BE2C (cell line): ENCODE measurements around the gene ZNF813.

Experiments
- DNase-seq: peaks from one replicate; pipeline ENCODE4 v3.0.0-alpha.2; 2020
- H3K27me3 ChIP-seq: fragments of 250-450 bp; sonication (Bioruptor Pico); 2 replicates; pipeline ENCODE4 v1.5.1; 2020; ENCODE audit warnings: mild to moderate bottlenecking
- H3K36me3 ChIP-seq: fragments of 250-450 bp; sonication (Bioruptor Pico); 2 replicates; pipeline ENCODE4 v1.5.1; 2020; ENCODE audit warnings: mild to moderate bottlenecking
- H3K4me1 ChIP-seq: fragments of 250-450 bp; sonication (Bioruptor Pico); 2 replicates; pipeline ENCODE4 v1.5.1; 2020
- H3K4me3 ChIP-seq: 2 replicates; pipeline ENCODE4 v1.5.1; 2011; ENCODE audit warnings: low read depth, low read length
- H3K9me3 ChIP-seq: fragments of 250-450 bp; sonication (Bioruptor Pico); 2 replicates; pipeline ENCODE4 v1.5.1; 2020
- TF ChIP-seq, protein P1 (sequence below): IDR thresholded peaks from 2 replicates; pipeline ENCODE4 v1.5.1; 2012; ENCODE audit warnings: mild to moderate bottlenecking, low read depth, low read length

ZNF813 gene

DNA sequence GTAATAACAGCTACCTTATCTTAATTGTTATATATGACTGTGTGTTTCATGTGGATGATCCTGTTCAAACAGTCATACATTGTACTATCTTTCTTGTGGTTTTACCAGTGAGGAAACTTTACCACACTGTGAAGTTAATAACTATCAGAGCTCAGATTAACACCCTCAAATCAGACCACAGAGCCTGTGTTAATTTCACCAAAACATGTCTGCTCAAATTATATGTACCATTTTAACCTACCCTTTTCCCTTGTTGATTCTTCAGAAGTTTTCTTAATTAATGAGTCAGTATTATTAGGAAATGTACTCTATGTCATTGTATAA is 68.7 kb downstream of the ZNF813 start:
- Histone ChIP-seq H3K4me1 (no peaks in the 10 kb centered on the region), H3K9me3 (no peaks in the 10 kb centered on the region), H3K36me3 (peaks cover 5% of the 10 kb centered on the region; the same call in 1 of the 2 replicates), H3K4me3 (no peak overlapping the region), H3K27me3 (no peaks in the 10 kb centered on the region)
- no peak for DNase-seq
- TF ChIP-seq, protein P1, sequence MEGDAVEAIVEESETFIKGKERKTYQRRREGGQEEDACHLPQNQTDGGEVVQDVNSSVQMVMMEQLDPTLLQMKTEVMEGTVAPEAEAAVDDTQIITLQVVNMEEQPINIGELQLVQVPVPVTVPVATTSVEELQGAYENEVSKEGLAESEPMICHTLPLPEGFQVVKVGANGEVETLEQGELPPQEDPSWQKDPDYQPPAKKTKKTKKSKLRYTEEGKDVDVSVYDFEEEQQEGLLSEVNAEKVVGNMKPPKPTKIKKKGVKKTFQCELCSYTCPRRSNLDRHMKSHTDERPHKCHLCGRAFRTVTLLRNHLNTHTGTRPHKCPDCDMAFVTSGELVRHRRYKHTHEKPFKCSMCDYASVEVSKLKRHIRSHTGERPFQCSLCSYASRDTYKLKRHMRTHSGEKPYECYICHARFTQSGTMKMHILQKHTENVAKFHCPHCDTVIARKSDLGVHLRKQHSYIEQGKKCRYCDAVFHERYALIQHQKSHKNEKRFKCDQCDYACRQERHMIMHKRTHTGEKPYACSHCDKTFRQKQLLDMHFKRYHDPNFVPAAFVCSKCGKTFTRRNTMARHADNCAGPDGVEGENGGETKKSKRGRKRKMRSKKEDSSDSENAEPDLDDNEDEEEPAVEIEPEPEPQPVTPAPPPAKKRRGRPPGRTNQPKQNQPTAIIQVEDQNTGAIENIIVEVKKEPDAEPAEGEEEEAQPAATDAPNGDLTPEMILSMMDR: no peak

DNA sequence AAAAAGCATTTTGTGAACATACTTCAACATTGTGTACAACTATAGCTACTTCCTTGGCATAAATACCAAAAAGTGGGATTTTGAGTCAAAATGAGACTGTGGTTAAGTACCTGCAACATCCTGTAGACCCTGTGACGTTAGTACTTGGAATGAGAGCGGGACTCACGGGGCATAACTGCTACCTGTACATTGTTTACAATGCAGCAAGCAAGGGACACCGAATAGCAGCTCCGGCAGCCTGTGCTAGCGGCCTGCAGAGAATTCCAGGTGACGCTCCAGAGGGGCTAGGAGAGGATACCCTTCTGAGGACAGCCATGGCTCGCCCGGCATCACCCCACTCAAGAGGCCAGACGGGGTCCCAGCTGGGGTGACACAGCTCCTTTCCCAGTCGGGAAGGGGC is 69.6 kb downstream of the ZNF813 start:
- H3K36me3 ChIP-seq: peaks cover 5% of the 10 kb centered on the region; the same call in 1 of the 2 replicates
- peak overlapping the region; percentile 72 for H3K4me3 ChIP-seq
- H3K9me3 ChIP-seq: no peaks in the 10 kb centered on the region
- no peaks in the 10 kb centered on the region for H3K4me1 ChIP-seq
- TF ChIP-seq, protein P1: no peak
- no peaks in the 10 kb centered on the region for H3K27me3 ChIP-seq
- DNase-seq: no peak

DNA sequence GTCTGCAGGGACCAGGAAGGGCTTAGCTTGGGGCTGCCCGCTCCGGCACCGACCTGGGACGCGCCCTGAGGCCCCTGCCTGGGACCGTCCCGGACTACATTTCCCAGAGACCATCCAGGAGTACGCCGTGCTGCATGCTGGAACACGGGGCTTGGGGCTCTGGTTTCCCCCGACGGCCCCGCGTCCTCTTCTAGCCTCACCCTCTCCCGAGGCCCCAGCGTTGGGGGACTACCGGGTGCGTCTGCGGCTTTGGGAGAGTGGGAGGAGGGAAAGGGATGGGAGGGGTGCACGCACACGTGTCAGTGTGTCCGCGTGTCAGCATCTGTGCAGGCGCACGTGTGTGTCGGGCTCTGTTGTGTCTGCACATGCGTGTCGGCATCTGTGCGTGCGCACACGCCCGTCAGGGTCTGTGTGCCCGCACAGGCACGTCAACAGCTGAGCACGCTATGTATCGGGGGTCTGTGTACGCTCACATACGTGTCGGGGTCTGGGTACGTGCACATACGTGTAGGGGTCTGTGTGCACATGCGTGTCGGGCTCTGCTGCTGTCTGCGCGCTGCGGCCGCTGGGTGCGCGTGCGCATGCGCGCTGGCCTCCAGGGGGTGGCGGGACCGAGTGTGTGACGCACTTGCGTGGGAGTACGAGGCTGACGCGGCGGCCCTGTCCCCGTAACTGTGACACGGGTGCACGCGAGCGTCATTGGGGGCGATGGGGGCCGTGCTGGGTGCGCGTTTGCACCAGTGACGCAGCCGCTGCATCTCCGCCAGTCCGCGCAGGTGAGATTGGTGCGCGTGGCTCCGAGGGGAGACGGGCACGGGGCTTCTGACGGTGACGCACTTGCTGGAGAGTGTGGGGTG is 70.2 kb downstream of the ZNF813 start, which contains the start of gene ZNF331:
ZNF331 (plus strand) TSS at position 625 of the 857 bp plus-strand sequence. CDS start 31,232 bp downstream, outside the sequence.
- Histone ChIP-seq H3K4me3 (peak within 1 kb of the TSS; percentile 72), H3K36me3 (peaks cover 5% of the 10 kb centered on the region; the same call in 1 of the 2 replicates), H3K9me3 (no peaks in the 10 kb centered on the region), H3K27me3 (no peaks in the 10 kb centered on the region), H3K4me1 (no peaks in the 10 kb centered on the region)
- TF ChIP-seq, protein P1: peak; percentile 3; the same call in 1 of the 2 replicates
- DNase-seq: peak; percentile 80

DNA sequence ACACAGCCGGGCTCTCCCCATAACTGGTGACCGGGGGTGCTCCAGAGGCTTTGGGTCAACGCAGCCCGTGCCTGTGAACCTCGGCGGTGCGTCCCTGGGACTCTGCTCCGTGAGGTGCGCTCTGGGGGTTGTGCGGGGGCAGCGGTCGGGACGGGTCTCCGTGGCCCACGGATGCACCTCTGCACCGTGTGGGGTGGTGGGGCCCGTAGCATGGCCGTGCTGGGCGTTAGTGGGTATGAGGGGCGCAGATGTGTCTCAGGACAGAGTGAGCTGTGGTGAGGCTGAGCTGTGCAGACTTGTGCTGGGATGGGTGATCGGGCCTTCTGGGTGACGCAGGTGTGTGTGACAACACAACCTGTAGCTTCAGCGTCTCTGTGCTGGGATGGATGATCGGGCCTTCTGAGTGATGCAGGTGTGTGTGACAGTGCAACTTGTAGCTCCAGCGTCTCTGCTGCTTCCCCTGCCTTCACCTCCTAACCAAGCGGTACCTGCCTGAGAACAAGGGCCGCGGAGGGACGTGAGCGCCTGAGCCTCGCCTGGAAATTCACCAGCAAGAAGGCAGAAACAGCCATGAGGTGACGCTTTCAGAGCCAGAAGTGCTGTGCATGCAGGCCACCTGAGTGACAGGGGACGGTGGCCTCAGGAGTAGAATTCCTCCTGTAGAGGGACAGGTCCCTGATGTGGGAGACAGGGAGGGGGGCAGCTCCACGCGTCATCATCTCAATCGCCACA is 71.0 kb downstream of the ZNF813 start:
- Histone ChIP-seq H3K4me1 (no peaks in the 10 kb centered on the region), H3K27me3 (no peaks in the 10 kb centered on the region), H3K36me3 (peaks cover 5% of the 10 kb centered on the region; the same call in 1 of the 2 replicates), H3K9me3 (no peaks in the 10 kb centered on the region), H3K4me3 (peak overlapping the region; percentile 72)
- TF ChIP-seq, protein P1: no peak
- no peak for DNase-seq

DNA sequence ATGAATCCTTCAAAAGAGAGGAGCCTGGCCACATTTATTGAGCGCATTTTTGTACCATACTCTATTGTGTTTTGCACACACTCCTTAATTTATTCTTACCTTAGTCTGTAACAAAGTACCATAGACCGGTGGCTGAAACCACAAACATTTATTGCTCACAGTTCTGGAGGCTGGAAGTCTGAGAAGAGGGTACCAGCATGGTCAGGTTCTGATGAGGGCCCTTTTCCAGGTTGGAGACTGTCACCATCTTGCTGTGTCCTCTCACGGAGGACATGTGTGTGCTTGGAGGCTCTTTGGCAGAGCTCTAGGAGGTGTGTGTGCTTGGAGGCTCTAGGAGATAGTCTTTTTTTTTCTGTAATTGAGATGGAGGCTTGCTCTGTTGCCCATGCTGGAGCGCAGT is 72.6 kb downstream of the ZNF813 start:
- TF ChIP-seq, protein P1: no peak
- no peak overlapping the region for H3K4me3 ChIP-seq
- H3K27me3 ChIP-seq: no peaks in the 10 kb centered on the region
- peaks cover 5% of the 10 kb centered on the region; the same call in 1 of the 2 replicates for H3K36me3 ChIP-seq
- H3K9me3 ChIP-seq: no peaks in the 10 kb centered on the region
- no peak for DNase-seq
- H3K4me1 ChIP-seq: no peaks in the 10 kb centered on the region

DNA sequence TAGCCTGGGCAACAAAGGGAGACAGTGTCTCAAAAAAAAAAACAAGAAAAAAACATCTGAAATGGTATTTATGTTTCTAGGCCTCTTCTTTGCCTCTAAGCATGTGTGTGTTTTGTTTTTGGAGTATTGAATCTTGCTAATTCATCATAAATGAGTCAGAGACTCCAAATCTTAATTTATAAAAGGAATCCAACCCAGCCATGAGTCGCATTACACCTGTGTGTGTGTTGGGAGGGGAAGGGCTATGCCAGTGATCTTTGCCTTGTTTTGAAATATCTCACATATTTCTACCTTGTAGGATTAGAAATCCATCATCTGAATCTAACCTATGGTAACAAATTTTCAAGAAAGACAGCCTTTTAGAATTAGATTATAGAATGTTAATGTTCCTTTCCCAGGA is 74.4 kb downstream of the ZNF813 start:
- peaks cover 5% of the 10 kb centered on the region; the same call in 1 of the 2 replicates for H3K36me3 ChIP-seq
- no peaks in the 10 kb centered on the region for H3K27me3 ChIP-seq
- no peak for DNase-seq
- no peak overlapping the region for H3K4me3 ChIP-seq
- TF ChIP-seq, protein P1: no peak
- H3K9me3 ChIP-seq: no peaks in the 10 kb centered on the region
- no peaks in the 10 kb centered on the region for H3K4me1 ChIP-seq
